ENCODE data around the gene TBL3. TPM values are rescaled to one million over a fixed set of nuclear protein-coding genes. Genes with fewer than 3 reads are reported as not detected.

TBL3 gene
- total RNA-seq, 1 experiment from 2014 or later: 42.4 TPM

DNA sequence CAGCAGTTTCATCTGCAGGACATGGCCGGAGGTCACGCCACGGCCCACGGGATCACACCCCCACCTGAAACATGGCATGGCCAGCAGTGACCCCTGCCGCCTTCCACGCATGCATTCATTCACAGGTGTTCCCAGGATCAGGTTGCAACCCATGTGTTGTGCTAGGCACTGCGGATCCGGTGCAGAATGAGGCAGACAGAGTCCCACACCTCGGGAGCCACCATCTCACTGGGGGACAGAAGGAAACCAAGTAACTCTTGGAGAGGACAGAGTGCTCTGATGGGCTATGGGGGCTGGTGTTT lies 24.5 kb upstream of the TBL3 start:
- in situ Hi-C loops (cut with HindIII; ENCODE audit: low pct_unique_long_range_greater_than_20kb, low sequenced_read_pairs) (no loop called here), intact Hi-C loops (cut with micrococcal nuclease; ENCODE audit: unreplicated experiment) (no loop called here)
- H3K9me3 ChIP-seq (ENCODE audit: control insufficient read depth, insufficient read depth, low read depth, low read length): no peaks in the 10 kb centered on the region
- POLR2A ChIA-PET: no interaction called here
- H3K4me1 ChIP-seq (ENCODE audit: control insufficient read depth, insufficient read depth, low read length): peaks cover 2% of the 10 kb centered on the region
- no peak for TF ChIP-seq TCF7L2 (IDR thresholded peaks at IDR 0.05; ENCODE audit: low read depth, low read length)
- TF ChIP-seq SIN3A (IDR thresholded peaks at IDR 0.05; ENCODE audit: borderline replicate concordance, insufficient read depth, low read depth, low read length): no peak
- TF ChIP-seq POLR2AphosphoS5 (IDR thresholded peaks at IDR 0.05; ENCODE audit: low read depth, low read length): no peak
- TF ChIP-seq, protein P1, sequence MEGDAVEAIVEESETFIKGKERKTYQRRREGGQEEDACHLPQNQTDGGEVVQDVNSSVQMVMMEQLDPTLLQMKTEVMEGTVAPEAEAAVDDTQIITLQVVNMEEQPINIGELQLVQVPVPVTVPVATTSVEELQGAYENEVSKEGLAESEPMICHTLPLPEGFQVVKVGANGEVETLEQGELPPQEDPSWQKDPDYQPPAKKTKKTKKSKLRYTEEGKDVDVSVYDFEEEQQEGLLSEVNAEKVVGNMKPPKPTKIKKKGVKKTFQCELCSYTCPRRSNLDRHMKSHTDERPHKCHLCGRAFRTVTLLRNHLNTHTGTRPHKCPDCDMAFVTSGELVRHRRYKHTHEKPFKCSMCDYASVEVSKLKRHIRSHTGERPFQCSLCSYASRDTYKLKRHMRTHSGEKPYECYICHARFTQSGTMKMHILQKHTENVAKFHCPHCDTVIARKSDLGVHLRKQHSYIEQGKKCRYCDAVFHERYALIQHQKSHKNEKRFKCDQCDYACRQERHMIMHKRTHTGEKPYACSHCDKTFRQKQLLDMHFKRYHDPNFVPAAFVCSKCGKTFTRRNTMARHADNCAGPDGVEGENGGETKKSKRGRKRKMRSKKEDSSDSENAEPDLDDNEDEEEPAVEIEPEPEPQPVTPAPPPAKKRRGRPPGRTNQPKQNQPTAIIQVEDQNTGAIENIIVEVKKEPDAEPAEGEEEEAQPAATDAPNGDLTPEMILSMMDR (IDR thresholded peaks at IDR 0.05): no peak
- TF ChIP-seq, protein P2, sequence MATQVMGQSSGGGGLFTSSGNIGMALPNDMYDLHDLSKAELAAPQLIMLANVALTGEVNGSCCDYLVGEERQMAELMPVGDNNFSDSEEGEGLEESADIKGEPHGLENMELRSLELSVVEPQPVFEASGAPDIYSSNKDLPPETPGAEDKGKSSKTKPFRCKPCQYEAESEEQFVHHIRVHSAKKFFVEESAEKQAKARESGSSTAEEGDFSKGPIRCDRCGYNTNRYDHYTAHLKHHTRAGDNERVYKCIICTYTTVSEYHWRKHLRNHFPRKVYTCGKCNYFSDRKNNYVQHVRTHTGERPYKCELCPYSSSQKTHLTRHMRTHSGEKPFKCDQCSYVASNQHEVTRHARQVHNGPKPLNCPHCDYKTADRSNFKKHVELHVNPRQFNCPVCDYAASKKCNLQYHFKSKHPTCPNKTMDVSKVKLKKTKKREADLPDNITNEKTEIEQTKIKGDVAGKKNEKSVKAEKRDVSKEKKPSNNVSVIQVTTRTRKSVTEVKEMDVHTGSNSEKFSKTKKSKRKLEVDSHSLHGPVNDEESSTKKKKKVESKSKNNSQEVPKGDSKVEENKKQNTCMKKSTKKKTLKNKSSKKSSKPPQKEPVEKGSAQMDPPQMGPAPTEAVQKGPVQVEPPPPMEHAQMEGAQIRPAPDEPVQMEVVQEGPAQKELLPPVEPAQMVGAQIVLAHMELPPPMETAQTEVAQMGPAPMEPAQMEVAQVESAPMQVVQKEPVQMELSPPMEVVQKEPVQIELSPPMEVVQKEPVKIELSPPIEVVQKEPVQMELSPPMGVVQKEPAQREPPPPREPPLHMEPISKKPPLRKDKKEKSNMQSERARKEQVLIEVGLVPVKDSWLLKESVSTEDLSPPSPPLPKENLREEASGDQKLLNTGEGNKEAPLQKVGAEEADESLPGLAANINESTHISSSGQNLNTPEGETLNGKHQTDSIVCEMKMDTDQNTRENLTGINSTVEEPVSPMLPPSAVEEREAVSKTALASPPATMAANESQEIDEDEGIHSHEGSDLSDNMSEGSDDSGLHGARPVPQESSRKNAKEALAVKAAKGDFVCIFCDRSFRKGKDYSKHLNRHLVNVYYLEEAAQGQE (IDR thresholded peaks at IDR 0.05; ENCODE audit: insufficient read depth in 1 of 2, low read depth in 2 of 2, low read length in 1 of 2): no peak
- no TSS peak for BruUV-seq (replicated peaks)
- no peak for ATAC-seq
- DNase-seq (ENCODE audit: low read depth, low spot score): no peak
- no peak overlapping the region for H3K27ac ChIP-seq (ENCODE audit: low read length)
- H3K4me3 ChIP-seq (ENCODE audit: low read depth in 2 of 2, low read length in 2 of 2): no peak overlapping the region
- H3K27me3 ChIP-seq (ENCODE audit: control insufficient read depth, insufficient read depth, low read length): no peaks in the 10 kb centered on the region
- CTCF ChIA-PET: no interaction called here
- no peaks in the 10 kb centered on the region; the same call in 1 of the 2 replicates for H3K36me3 ChIP-seq (ENCODE audit: control insufficient read depth, insufficient read depth, low read length)

DNA sequence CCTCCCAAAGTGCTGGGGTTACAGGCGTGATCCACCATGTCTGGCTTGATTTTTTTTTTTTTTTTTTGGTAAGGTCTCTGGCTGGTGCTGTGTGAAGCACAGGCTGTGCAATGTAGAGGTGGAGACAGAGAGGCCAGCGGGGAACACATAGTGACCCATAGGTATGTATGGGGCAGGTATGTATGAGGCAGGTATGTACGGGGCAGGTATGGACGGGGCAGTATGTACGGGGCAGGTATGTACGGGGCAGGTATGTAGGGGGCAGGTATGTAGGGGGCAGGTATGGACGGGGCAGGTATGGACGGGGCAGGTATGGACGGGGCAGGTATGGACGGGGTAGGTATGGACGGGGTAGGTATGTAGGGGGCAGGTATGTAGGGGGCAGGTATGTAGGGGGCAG lies 22.3 kb upstream of the TBL3 start:
- Histone ChIP-seq H3K9me3 (ENCODE audit: control insufficient read depth, insufficient read depth, low read depth, low read length) (no peaks in the 10 kb centered on the region), H3K36me3 (ENCODE audit: control insufficient read depth, insufficient read depth, low read length) (no peaks in the 10 kb centered on the region), H3K27ac (ENCODE audit: low read length) (no peak overlapping the region), H3K27me3 (ENCODE audit: control insufficient read depth, insufficient read depth, low read length) (no peaks in the 10 kb centered on the region), H3K4me1 (ENCODE audit: control insufficient read depth, insufficient read depth, low read length) (no peaks in the 10 kb centered on the region), H3K4me3 (ENCODE audit: low read depth in 2 of 2, low read length in 2 of 2) (no peak overlapping the region)
- ChIA-PET CTCF (no interaction called here), POLR2A (no interaction called here)
- no TSS peak for BruUV-seq (replicated peaks)
- in situ Hi-C loops (cut with HindIII; ENCODE audit: low pct_unique_long_range_greater_than_20kb, low sequenced_read_pairs): no loop called here
- no peak for TF ChIP-seq POLR2AphosphoS5 (IDR thresholded peaks at IDR 0.05; ENCODE audit: low read depth, low read length)
- TF ChIP-seq SIN3A (IDR thresholded peaks at IDR 0.05; ENCODE audit: borderline replicate concordance, insufficient read depth, low read depth, low read length): no peak
- TF ChIP-seq, protein P2 (IDR thresholded peaks at IDR 0.05; ENCODE audit: insufficient read depth in 1 of 2, low read depth in 2 of 2, low read length in 1 of 2): no peak
- TF ChIP-seq, protein P1 (IDR thresholded peaks at IDR 0.05): no peak
- no peak for TF ChIP-seq TCF7L2 (IDR thresholded peaks at IDR 0.05; ENCODE audit: low read depth, low read length)
- DNase-seq (ENCODE audit: low read depth, low spot score): no peak
- no peak for ATAC-seq
- intact Hi-C loops (cut with micrococcal nuclease; ENCODE audit: unreplicated experiment): no loop called here
